ENCODE measurements around the gene TPRKB. TPM values are rescaled to one million over a fixed set of nuclear protein-coding genes. Genes with fewer than 3 reads are reported as not detected.
"Not testable (repeated sequence)": the region's sequence is repeated elsewhere in the genome, so short reads cannot be mapped to it uniquely, and the experiment has no call there.

Gene TPRKB
- total RNA-seq, 1 donor from 2014 or later: 19.2 TPM

GRCh38 chr2:73690372-73691088, 46.6 kb downstream of the TPRKB start:
- peak; percentile 91 for ATAC-seq
- H3K9me3 ChIP-seq: not testable (repeated sequence)

GRCh38 chr2:73688494-73688893, 48.7 kb downstream of the TPRKB start:
- intact Hi-C loops (cut with DNase I); H3K27me3 ChIP-seq; ATAC-seq; H3K27ac ChIP-seq; DNase-seq; H3K9me3 ChIP-seq; H3K4me3 ChIP-seq; H3K36me3 ChIP-seq; H3K4me1 ChIP-seq: not testable (repeated sequence)

More at GRCh38 chr2:73690372-73691088, 46.6 kb downstream of the TPRKB start:
- H3K36me3 ChIP-seq; H3K4me3 ChIP-seq; H3K27me3 ChIP-seq; H3K4me1 ChIP-seq; intact Hi-C loops (cut with DNase I); DNase-seq; H3K27ac ChIP-seq: not testable (repeated sequence)
- peak; percentile 61 for TF ChIP-seq CTCF (IDR thresholded peaks at IDR 0.05)

- TF ChIP-seq CTCF (IDR thresholded peaks at IDR 0.05): no peak
- Histone ChIP-seq H3K4me1 (no peaks in the 10 kb centered on the region), H3K27ac (no peak overlapping the region), H3K27me3 (no peaks in the 10 kb centered on the region), H3K9me3 (no peaks in the 10 kb centered on the region), H3K36me3 (no peaks in the 10 kb centered on the region), H3K4me3 (no peak overlapping the region)
- DNase-seq (no peak), ATAC-seq (no peak)
- intact Hi-C loops (cut with DNase I): no loop called here
These were observed 51.2 kb downstream of the TPRKB start for GRCh38 chr2:73685764-73686438.

GRCh38 chr2:73684905-73685304, 52.2 kb downstream of the TPRKB start:
- H3K4me1 ChIP-seq; H3K27me3 ChIP-seq; H3K27ac ChIP-seq; H3K9me3 ChIP-seq; ATAC-seq; H3K36me3 ChIP-seq; DNase-seq; H3K4me3 ChIP-seq; intact Hi-C loops (cut with DNase I): not testable (repeated sequence)
- peak; percentile 6 for TF ChIP-seq CTCF (IDR thresholded peaks at IDR 0.05)

- H3K4me1 ChIP-seq; intact Hi-C loops (cut with DNase I); ATAC-seq; H3K36me3 ChIP-seq; H3K4me3 ChIP-seq; H3K27ac ChIP-seq; DNase-seq; H3K27me3 ChIP-seq; H3K9me3 ChIP-seq: not testable (repeated sequence)
These were observed 52.8 kb downstream of the TPRKB start for GRCh38 chr2:73684325-73684724.

- H3K4me1 ChIP-seq; intact Hi-C loops (cut with DNase I); H3K4me3 ChIP-seq; H3K27ac ChIP-seq; H3K36me3 ChIP-seq; H3K27me3 ChIP-seq; H3K9me3 ChIP-seq; DNase-seq: not testable (repeated sequence)
- peak; percentile 68 for ATAC-seq
- peak; percentile 57 for TF ChIP-seq CTCF (IDR thresholded peaks at IDR 0.05)
These were observed 57.1 kb downstream of the TPRKB start for GRCh38 chr2:73679951-73680571.

Other genes starting within 250 kb of the TPRKB start
- gene NAT8, start 94.9 kb downstream of the TPRKB start, total RNA-seq: not detected
- gene DUSP11, start 42.8 kb upstream of the TPRKB start, total RNA-seq: 17.9 TPM
- not detected for gene C2orf78, start 46.8 kb upstream of the TPRKB start, total RNA-seq
- 29.9 TPM for gene STAMBP, start 91.6 kb upstream of the TPRKB start, total RNA-seq
- 37.9 TPM for gene ACTG2, start 155.7 kb upstream of the TPRKB start, total RNA-seq
- 34.4 TPM for gene DGUOK, start 189.5 kb upstream of the TPRKB start, total RNA-seq
- 19.9 TPM for gene TET3, start 247.6 kb upstream of the TPRKB start, total RNA-seq

Data from upper lobe of right lung (tissue), 1 donor.